Sigmoid colon (tissue), 7 donors: ENCODE data around the gene EXOC3L1. TPM values are rescaled to one million over a fixed set of nuclear protein-coding genes. Genes with fewer than 3 reads are reported as not detected.

Experiments used
- polyA plus RNA-seq, 3 donors: library from polyadenylated mRNA; stranded (reverse); fragments of 200-250 nt; gene quantifications; one replicate each; pipeline ENCODE4 v1.2.3, GENCODE V29; 2013
- small RNA-seq, 3 donors: library from RNA; depleted of rRNA; stranded (forward); fragments of <200 nt; gene quantifications; one replicate each; pipeline ENCODE3, GENCODE V24; 2016
- total RNA-seq, 4 donors: library from RNA; depleted of rRNA; stranded (reverse); fragments of >200 nt; gene quantifications; one replicate each; pipeline ENCODE4 v1.1.0, GENCODE V29; 2016
- donor health status: healthy with polysubstance abuse.
- donor health status: Bipolar disorder and iron deficiency.
- donor health status: healthy.

EXOC3L1 gene
- total and polyA plus RNA-seq, 7 donors = 1.1 to 8.4 (median 2.5) TPM

Small RNAs within 50 kb of the gene (small RNA-seq; reads per million reads assigned to genes)
- gene MIR328 = 14.7 to 19.0 (median 17.9) reads per million in 3 donors

Other genes with a start within 250 kb of the EXOC3L1 start
- gene CES3, start 228.9 kb downstream of the EXOC3L1 start, total RNA-seq = 1 to 10 TPM in 1 of 4 donors, under 1 TPM in 2, not detected in 1; 0.16 to 2.5 (median 0.55) TPM
- gene CES3, start 228.9 kb downstream of the EXOC3L1 start, polyA plus RNA-seq = 10 to 100 TPM; 10.8 to 48.4 (median 13.2) TPM
- 1 to 10 TPM; 3.6 to 7.5 (median 4.1) TPM for gene CES4A, start 201.5 kb downstream of the EXOC3L1 start, total RNA-seq
- 1 to 10 TPM; 2.3 to 7.3 (median 3.0) TPM for gene CES4A, start 201.5 kb downstream of the EXOC3L1 start, polyA plus RNA-seq
- 10 to 100 TPM; 21.3 to 28.0 (median 24.8) TPM for gene CBFB, start 161.0 kb downstream of the EXOC3L1 start, total RNA-seq
- gene CBFB, start 161.0 kb downstream of the EXOC3L1 start, polyA plus RNA-seq = 10 to 100 TPM in 1 of 3 donors, 1 to 10 TPM in 2; 9.6 to 19.3 (median 9.7) TPM
- gene PHAF1, start 80.2 kb downstream of the EXOC3L1 start, total RNA-seq = 10 to 100 TPM; 11.4 to 16.3 (median 14.0) TPM
- 1 to 10 TPM; 8.9 to 9.7 (median 9.0) TPM for gene PHAF1, start 80.2 kb downstream of the EXOC3L1 start, polyA plus RNA-seq
- gene B3GNT9, start 39.1 kb downstream of the EXOC3L1 start, total RNA-seq = 10 to 100 TPM in 3 of 4 donors, 1 to 10 TPM in 1; 8.7 to 18.8 (median 12.2) TPM
- gene B3GNT9, start 39.1 kb downstream of the EXOC3L1 start, polyA plus RNA-seq = 1 to 10 TPM in 2 of 3 donors, under 1 TPM in 1; 0.46 to 4.9 (median 1.2) TPM
- gene TRADD, start 30.2 kb downstream of the EXOC3L1 start, total RNA-seq = 10 to 100 TPM; 16.1 to 23.2 (median 19.6) TPM
- gene TRADD, start 30.2 kb downstream of the EXOC3L1 start, polyA plus RNA-seq = 10 to 100 TPM; 23.4 to 30.2 (median 26.4) TPM
- 10 to 100 TPM in 2 of 4 donors, 1 to 10 TPM in 2; 7.5 to 11.8 (median 9.7) TPM for gene FBXL8, start 30.2 kb downstream of the EXOC3L1 start, total RNA-seq
- gene FBXL8, start 30.2 kb downstream of the EXOC3L1 start, polyA plus RNA-seq = 10 to 100 TPM in 2 of 3 donors, 1 to 10 TPM in 1; 4.9 to 19.1 (median 10.8) TPM
- 100 to 1,000 TPM in 1 of 4 donors, 10 to 100 TPM in 3; 21.2 to 109 (median 25.8) TPM for gene HSF4, start 25.4 kb downstream of the EXOC3L1 start, total RNA-seq
- gene HSF4, start 25.4 kb downstream of the EXOC3L1 start, polyA plus RNA-seq = 10 to 100 TPM in 1 of 3 donors, 1 to 10 TPM in 2; 1.2 to 17.9 (median 3.6) TPM
- 10 to 100 TPM; 23.2 to 36.7 (median 25.9) TPM for gene NOL3, start 19.6 kb downstream of the EXOC3L1 start, total RNA-seq
- 10 to 100 TPM; 12.7 to 23.9 (median 13.2) TPM for gene NOL3, start 19.6 kb downstream of the EXOC3L1 start, polyA plus RNA-seq
- 10 to 100 TPM in 1 of 4 donors, 1 to 10 TPM in 3; 6.6 to 22.2 (median 9.7) TPM for gene MATCAP1, start 6.2 kb downstream of the EXOC3L1 start, total RNA-seq
- gene MATCAP1, start 6.2 kb downstream of the EXOC3L1 start, polyA plus RNA-seq = 10 to 100 TPM in 1 of 3 donors, 1 to 10 TPM in 2; 3.0 to 30.3 (median 4.8) TPM
- 10 to 100 TPM; 59.9 to 85.9 (median 76.0) TPM for gene E2F4, start 2.0 kb upstream of the EXOC3L1 start, total RNA-seq
- gene E2F4, start 2.0 kb upstream of the EXOC3L1 start, polyA plus RNA-seq = 10 to 100 TPM; 40.0 to 71.0 (median 51.7) TPM
- 1 to 10 TPM in 2 of 4 donors, under 1 TPM in 2; 0.14 to 1.7 (median 1.1) TPM for gene ELMO3, start 9.0 kb upstream of the EXOC3L1 start, total RNA-seq
- gene ELMO3, start 9.0 kb upstream of the EXOC3L1 start, polyA plus RNA-seq = 10 to 100 TPM; 31.8 to 41.8 (median 35.1) TPM
- gene TMEM208, start 37.0 kb upstream of the EXOC3L1 start, total RNA-seq = 10 to 100 TPM; 15.3 to 31.4 (median 24.2) TPM
- 100 to 1,000 TPM in 1 of 3 donors, 10 to 100 TPM in 2; 33.0 to 109 (median 36.5) TPM for gene TMEM208, start 37.0 kb upstream of the EXOC3L1 start, polyA plus RNA-seq
- 10 to 100 TPM in 2 of 4 donors, 1 to 10 TPM in 2; 6.7 to 17.1 (median 11.5) TPM for gene FHOD1, start 57.3 kb upstream of the EXOC3L1 start, total RNA-seq
- gene FHOD1, start 57.3 kb upstream of the EXOC3L1 start, polyA plus RNA-seq = 10 to 100 TPM in 1 of 3 donors, 1 to 10 TPM in 2; 4.8 to 25.2 (median 5.5) TPM
- 1 to 10 TPM in 2 of 4 donors, under 1 TPM in 1, not detected in 1; 0.68 to 6.1 (median 1.1) TPM for gene SLC9A5, start 58.8 kb upstream of the EXOC3L1 start, total RNA-seq
- gene SLC9A5, start 58.8 kb upstream of the EXOC3L1 start, polyA plus RNA-seq = under 1 TPM in 2 of 3 donors, not detected in 1; 0.46 to 0.99 TPM
- 1 to 10 TPM; 1.4 to 6.2 (median 3.7) TPM for gene PLEKHG4, start 89.4 kb upstream of the EXOC3L1 start, total RNA-seq
- gene PLEKHG4, start 89.4 kb upstream of the EXOC3L1 start, polyA plus RNA-seq = 1 to 10 TPM; 3.0 to 7.9 (median 3.5) TPM
- gene KCTD19, start 136.6 kb upstream of the EXOC3L1 start, total RNA-seq = under 1 TPM in 1 of 4 donors, not detected in 3; under 0.01 TPM
- under 1 TPM in 1 of 3 donors, not detected in 2; 0.04 TPM for gene KCTD19, start 136.6 kb upstream of the EXOC3L1 start, polyA plus RNA-seq
- gene LRRC36, start 136.7 kb upstream of the EXOC3L1 start, total RNA-seq = under 1 TPM in 1 of 4 donors, not detected in 3; 0.55 TPM
- gene LRRC36, start 136.7 kb upstream of the EXOC3L1 start, polyA plus RNA-seq = under 1 TPM in 1 of 3 donors, not detected in 2; 0.74 TPM
- 10 to 100 TPM in 3 of 4 donors, 1 to 10 TPM in 1; 8.1 to 27.4 (median 16.9) TPM for gene TPPP3, start 203.4 kb upstream of the EXOC3L1 start, total RNA-seq
- gene TPPP3, start 203.4 kb upstream of the EXOC3L1 start, polyA plus RNA-seq = 10 to 100 TPM in 1 of 3 donors, 1 to 10 TPM in 2; 2.4 to 13.6 (median 8.6) TPM
- 10 to 100 TPM; 12.7 to 18.3 (median 16.1) TPM for gene ZDHHC1, start 226.3 kb upstream of the EXOC3L1 start, total RNA-seq
- 1 to 10 TPM; 4.2 to 6.6 (median 4.4) TPM for gene ZDHHC1, start 226.3 kb upstream of the EXOC3L1 start, polyA plus RNA-seq
- 1 to 10 TPM in 2 of 4 donors, under 1 TPM in 1, not detected in 1; 0.14 to 3.9 (median 1.4) TPM for gene HSD11B2, start 241.0 kb upstream of the EXOC3L1 start, total RNA-seq
- 100 to 1,000 TPM in 1 of 3 donors, 10 to 100 TPM in 2; 88.3 to 353 (median 90.4) TPM for gene HSD11B2, start 241.0 kb upstream of the EXOC3L1 start, polyA plus RNA-seq